Endodermal cell (in vitro differentiated cells): Measurements from ENCODE around the gene TOMM40L. TPM values are rescaled to one million over a fixed set of nuclear protein-coding genes. Genes with fewer than 3 reads are reported as not detected.

Source experiments
- DNase-seq: peaks from one replicate; pipeline ENCODE4 v3.0.0-alpha.2; 2017
- H3K27ac ChIP-seq: 2 replicates; pipeline ENCODE4 v1.5.1; 2013; ENCODE audit warnings: mild to moderate bottlenecking, low read depth, low read length, moderate library complexity
- H3K27me3 ChIP-seq: 2 replicates; pipeline ENCODE4 v1.6.1; 2013; ENCODE audit warnings: mild to moderate bottlenecking, low read length, moderate library complexity; ENCODE audit not compliant: insufficient read depth, control insufficient read depth, poor library complexity, severe bottlenecking
- H3K36me3 ChIP-seq: 2 replicates; pipeline ENCODE4 v1.7.0; 2013; ENCODE audit warnings: mild to moderate bottlenecking, low read length, moderate library complexity; ENCODE audit not compliant: control insufficient read depth, insufficient read depth
- H3K4me1 ChIP-seq: one replicate; pipeline ENCODE4 v1.7.0; 2013; ENCODE audit warnings: low read length; ENCODE audit not compliant: control insufficient read depth, insufficient read depth
- H3K4me3 ChIP-seq: 2 replicates; pipeline ENCODE4 v1.5.1; 2013; ENCODE audit warnings: mild to moderate bottlenecking, low read length, moderate library complexity
- H3K9ac ChIP-seq: 2 replicates; pipeline ENCODE4 v1.6.1; 2013; ENCODE audit warnings: mild to moderate bottlenecking, low read length, moderate library complexity; ENCODE audit not compliant: poor library complexity, severe bottlenecking; ENCODE audit errors: extremely low read depth
- H3K9me3 ChIP-seq: 2 replicates; pipeline ENCODE4 v1.6.1; 2013; ENCODE audit warnings: mild to moderate bottlenecking, low read length, moderate library complexity; ENCODE audit not compliant: control insufficient read depth
- H3K27ac Mint-ChIP-seq: 2 replicates; pipeline ENCODE4 v1.8.0; 2020; ENCODE audit warnings: mixed read lengths
- H3K27me3 Mint-ChIP-seq: 2 replicates; pipeline ENCODE4 v1.8.0; 2021; ENCODE audit warnings: mild to moderate bottlenecking, mixed read lengths; ENCODE audit not compliant: insufficient read depth
- H3K36me3 Mint-ChIP-seq: 2 replicates; pipeline ENCODE4 v1.8.0; 2020; ENCODE audit warnings: low read depth, mixed read lengths
- H3K4me1 Mint-ChIP-seq: 2 replicates; pipeline ENCODE4 v1.8.0; 2020; ENCODE audit warnings: mixed read lengths
- H3K4me3 Mint-ChIP-seq: 2 replicates; pipeline ENCODE4 v1.8.0; 2020; ENCODE audit warnings: mild to moderate bottlenecking, moderate library complexity, mixed read lengths
- H3K9me3 Mint-ChIP-seq: 2 replicates; pipeline ENCODE4 v1.8.0; 2020; ENCODE audit warnings: mild to moderate bottlenecking, mixed read lengths
- WGBS, 2 experiments: methylation state at CpG; one replicate each; pipeline versions ENCODE4 v1.1.5 to v1.1.7; 2013; ENCODE audit warnings: missing lambda C conversion rate in 2 of 2, mixed read lengths in 1 of 2; ENCODE audit not compliant: insufficient coverage in 1 of 2, insufficient read length in 1 of 2; 5-methylcytosine and 5-hydroxymethylcytosine counted together
- total RNA-seq, 2 donors: library from RNA; stranded (reverse); fragmentation: NEBNext Ultra II Directional in 1 of 2; extraction: Animal tissue kit (Norgen Biotek cat#: 25700) in 1 of 2; gene quantifications; 2 replicates in 1 of 2; 3 replicates in 1 of 2; pipeline ENCODE4 v1.2.1, GENCODE V29; 2021
- TF ChIP-seq, protein P1 (sequence below): fragments of 200-600 bp; sonication (generic); conservative IDR thresholded peaks from 2 replicates; pipeline ENCODE4 v1.5.0; 2021; ENCODE audit warnings: antibody characterized with exemption, mild to moderate bottlenecking

Gene TOMM40L
- total RNA-seq, 2 donors from 2014 or later, result 9.0 to 11.6 TPM

DNA sequence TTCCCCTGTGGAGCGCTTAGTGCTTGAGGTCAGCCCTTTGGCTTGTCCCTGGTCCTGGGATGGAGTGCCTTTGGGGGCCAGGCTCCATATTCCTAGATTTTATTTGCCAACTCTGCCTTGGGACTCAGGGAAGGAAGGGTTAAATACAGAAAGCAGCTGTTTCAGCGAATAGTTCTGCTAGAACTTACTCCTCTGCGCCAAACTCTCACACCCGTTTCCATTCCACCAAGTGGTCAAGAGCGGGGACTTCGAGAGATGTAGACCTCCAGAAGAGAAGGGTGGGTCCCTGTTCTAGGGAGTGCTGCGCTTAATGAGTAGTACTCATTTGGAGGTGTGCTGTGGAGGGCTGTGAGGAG, 704 bp upstream of the TOMM40L start:
- no peaks in the 10 kb centered on the region for H3K9me3 Mint-ChIP-seq
- DNase-seq, result no peak
- Histone ChIP-seq H3K27ac (no peak overlapping the region), H3K4me3 (no peak overlapping the region), H3K4me1 (peaks cover 14% of the 10 kb centered on the region), H3K9me3 (no peaks in the 10 kb centered on the region), H3K36me3 (peaks cover 14% of the 10 kb centered on the region), H3K9ac (no peak overlapping the region), H3K27me3 (no peaks in the 10 kb centered on the region)
- 90 to 100% methylated on average over 1 to 7 of the region's 7 CpGs for WGBS, 2 experiments
- H3K36me3 Mint-ChIP-seq, result peaks cover 18% of the 10 kb centered on the region
- peak overlapping the region; percentile 81 for H3K27ac Mint-ChIP-seq
- peak overlapping the region; percentile 85 for H3K4me3 Mint-ChIP-seq
- TF ChIP-seq, protein P1, sequence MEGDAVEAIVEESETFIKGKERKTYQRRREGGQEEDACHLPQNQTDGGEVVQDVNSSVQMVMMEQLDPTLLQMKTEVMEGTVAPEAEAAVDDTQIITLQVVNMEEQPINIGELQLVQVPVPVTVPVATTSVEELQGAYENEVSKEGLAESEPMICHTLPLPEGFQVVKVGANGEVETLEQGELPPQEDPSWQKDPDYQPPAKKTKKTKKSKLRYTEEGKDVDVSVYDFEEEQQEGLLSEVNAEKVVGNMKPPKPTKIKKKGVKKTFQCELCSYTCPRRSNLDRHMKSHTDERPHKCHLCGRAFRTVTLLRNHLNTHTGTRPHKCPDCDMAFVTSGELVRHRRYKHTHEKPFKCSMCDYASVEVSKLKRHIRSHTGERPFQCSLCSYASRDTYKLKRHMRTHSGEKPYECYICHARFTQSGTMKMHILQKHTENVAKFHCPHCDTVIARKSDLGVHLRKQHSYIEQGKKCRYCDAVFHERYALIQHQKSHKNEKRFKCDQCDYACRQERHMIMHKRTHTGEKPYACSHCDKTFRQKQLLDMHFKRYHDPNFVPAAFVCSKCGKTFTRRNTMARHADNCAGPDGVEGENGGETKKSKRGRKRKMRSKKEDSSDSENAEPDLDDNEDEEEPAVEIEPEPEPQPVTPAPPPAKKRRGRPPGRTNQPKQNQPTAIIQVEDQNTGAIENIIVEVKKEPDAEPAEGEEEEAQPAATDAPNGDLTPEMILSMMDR, result no peak
- H3K27me3 Mint-ChIP-seq, result no peaks in the 10 kb centered on the region
- peaks cover 46% of the 10 kb centered on the region for H3K4me1 Mint-ChIP-seq

DNA sequence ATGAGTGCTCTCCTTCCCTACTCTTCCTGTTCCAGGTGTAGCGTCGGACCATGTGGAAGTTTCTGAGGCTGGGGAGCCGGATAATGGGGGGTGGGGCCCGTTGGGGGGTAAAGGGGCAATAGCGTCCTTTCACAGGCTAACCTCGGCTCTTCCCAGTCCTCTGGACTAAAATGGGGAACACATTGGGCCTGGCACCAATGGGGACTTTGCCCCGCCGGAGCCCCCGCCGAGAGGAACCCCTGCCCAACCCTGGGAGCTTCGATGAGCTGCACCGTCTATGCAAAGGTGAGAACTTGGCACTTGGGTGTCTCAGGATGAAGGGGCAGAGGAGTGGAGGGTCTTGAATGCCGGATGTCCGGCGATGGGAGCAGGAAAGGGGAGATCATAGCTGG, 456 bp downstream of the TOMM40L start:
- WGBS, 2 experiments, result 15 to 47% methylated on average over 4 to 15 of the region's 15 CpGs
- DNase-seq, result peak; percentile 65
- no peak overlapping the region for H3K9ac ChIP-seq
- peaks cover 14% of the 10 kb centered on the region for H3K36me3 ChIP-seq
- no peaks in the 10 kb centered on the region for H3K27me3 Mint-ChIP-seq
- H3K4me1 ChIP-seq, result peaks cover 14% of the 10 kb centered on the region
- H3K4me3 ChIP-seq, result peak overlapping the region; percentile 96
- peaks cover 45% of the 10 kb centered on the region for H3K4me1 Mint-ChIP-seq
- H3K27ac Mint-ChIP-seq, result peak overlapping the region; percentile 94
- TF ChIP-seq, protein P1, result no peak
- H3K9me3 Mint-ChIP-seq, result no peaks in the 10 kb centered on the region
- H3K36me3 Mint-ChIP-seq, result peaks cover 16% of the 10 kb centered on the region
- H3K9me3 ChIP-seq, result no peaks in the 10 kb centered on the region
- H3K27ac ChIP-seq, result no peak overlapping the region
- H3K27me3 ChIP-seq, result no peaks in the 10 kb centered on the region
- peak overlapping the region; percentile 85 for H3K4me3 Mint-ChIP-seq

DNA sequence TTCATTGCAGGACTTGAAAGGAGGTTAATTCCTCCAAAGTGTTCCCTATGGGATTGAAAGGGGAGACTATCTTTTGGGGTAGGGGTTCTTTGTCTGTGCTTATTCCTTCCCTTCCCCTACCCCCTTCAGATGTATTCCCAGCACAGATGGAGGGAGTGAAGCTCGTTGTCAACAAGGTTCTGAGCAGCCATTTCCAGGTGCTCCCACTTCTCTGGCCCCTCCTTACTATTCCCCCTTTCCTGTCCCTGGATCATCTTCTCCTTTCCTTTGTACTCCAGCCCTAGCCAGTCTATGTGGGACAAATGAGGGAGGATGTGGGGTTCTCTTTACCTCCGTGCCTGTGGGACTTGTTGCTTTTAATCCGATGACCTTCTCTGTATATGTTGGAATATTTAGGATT, 899 bp downstream of the TOMM40L start:
- H3K36me3 ChIP-seq, result peaks cover 14% of the 10 kb centered on the region
- H3K4me1 Mint-ChIP-seq, result peaks cover 45% of the 10 kb centered on the region
- H3K9ac ChIP-seq, result no peak overlapping the region
- H3K9me3 ChIP-seq, result no peaks in the 10 kb centered on the region
- peak overlapping the region; percentile 94 for H3K27ac Mint-ChIP-seq
- peak overlapping the region; percentile 85 for H3K4me3 Mint-ChIP-seq
- H3K27me3 ChIP-seq, result no peaks in the 10 kb centered on the region
- H3K4me1 ChIP-seq, result peaks cover 14% of the 10 kb centered on the region
- no peak for DNase-seq
- TF ChIP-seq, protein P1, result no peak
- H3K4me3 ChIP-seq, result peak overlapping the region; percentile 96
- no peak overlapping the region for H3K27ac ChIP-seq
- WGBS, 2 experiments, result 84 to 100% methylated on average over 1 to 3 of the region's 3 CpGs
- H3K27me3 Mint-ChIP-seq, result no peaks in the 10 kb centered on the region
- H3K36me3 Mint-ChIP-seq, result peaks cover 16% of the 10 kb centered on the region
- H3K9me3 Mint-ChIP-seq, result no peaks in the 10 kb centered on the region
